CD4-positive, alpha-beta T cell (primary cell): ENCODE results near the gene LRIG1. TPM values are rescaled to one million over a fixed set of nuclear protein-coding genes. Genes with fewer than 3 reads are reported as not detected.
A peak's percentile ranks its signal among the peaks of the same experiment; 100 is the strongest.

Experiments
- ATAC-seq: fragments of 200-7000 bp; cut with Tn5 transposase; one replicate; pipeline ENCODE4 v1.10.0; 2022; ENCODE audit warnings: mild to moderate bottlenecking; ENCODE audit not compliant: poor library complexity
- CTCF ChIA-PET: fragments of 350-600 bp; sonication (Branson Sonifier 250); formaldehyde crosslinking; loops from one replicate; lab custom pipeline; 2021; ENCODE audit warnings: antibody characterized with exemption, inconsistent platforms; lab: Charles Lee
- POLR2A ChIA-PET: fragments of 350-600 bp; sonication (Branson Sonifier 250); formaldehyde crosslinking; loops from one replicate; lab custom pipeline; 2021; ENCODE audit warnings: antibody characterized with exemption, inconsistent platforms; lab: Charles Lee
- DNase-seq, 14 experiments: peaks; one replicate each; pipeline ENCODE4 v3.0.0-alpha.2; 2013 to 2020; ENCODE audit warnings: mixed read lengths in 2 of 14
- H3K27ac ChIP-seq, 2 donors: one replicate each; pipeline versions ENCODE4 v1.5.1 to v1.7.0; 2013; ENCODE audit warnings: low read length in 2 of 2, low read depth in 1 of 2, mild to moderate bottlenecking in 1 of 2
- H3K27me3 ChIP-seq, 2 experiments: 1 replicate in 1 of 2; 2 replicates in 1 of 2; pipeline versions ENCODE4 v1.6.1 to v1.7.0; 2013; ENCODE audit warnings: low read length in 2 of 2, control low read depth in 1 of 2, mild to moderate bottlenecking in 1 of 2, moderate library complexity in 1 of 2; ENCODE audit not compliant: insufficient read depth in 2 of 2, control insufficient read depth in 1 of 2
- H3K36me3 ChIP-seq: one replicate; pipeline ENCODE4 v1.6.1; 2013; ENCODE audit warnings: low read length, control low read depth; ENCODE audit not compliant: insufficient read depth
- H3K4me1 ChIP-seq: one replicate; pipeline ENCODE4 v1.6.1; 2013; ENCODE audit warnings: low read length, control low read depth; ENCODE audit not compliant: insufficient read depth
- H3K4me3 ChIP-seq: one replicate; pipeline ENCODE4 v1.5.1; 2013; ENCODE audit warnings: mild to moderate bottlenecking, low read length, moderate library complexity
- H3K9me3 ChIP-seq, 2 experiments: 1 replicate in 1 of 2; 2 replicates in 1 of 2; pipeline versions ENCODE4 v1.6.1 to v1.7.0; 2013; ENCODE audit warnings: low read length in 2 of 2, mild to moderate bottlenecking in 2 of 2, control low read depth in 1 of 2, moderate library complexity in 1 of 2; ENCODE audit not compliant: control insufficient read depth in 1 of 2, insufficient read depth in 1 of 2
- H3K27ac Mint-ChIP-seq: one replicate; pipeline ENCODE4 v1.8.0; 2020; ENCODE audit warnings: mixed read lengths
- H3K27me3 Mint-ChIP-seq: one replicate; pipeline ENCODE4 v1.8.0; 2021; ENCODE audit warnings: mixed read lengths
- H3K36me3 Mint-ChIP-seq: one replicate; pipeline ENCODE4 v1.8.0; 2021; ENCODE audit warnings: low read depth, mixed read lengths
- H3K4me1 Mint-ChIP-seq: one replicate; pipeline ENCODE4 v1.8.0; 2021; ENCODE audit warnings: low read depth, mixed read lengths
- H3K4me3 Mint-ChIP-seq: one replicate; pipeline ENCODE4 v1.8.0; 2020; ENCODE audit warnings: mild to moderate bottlenecking, mixed read lengths
- H3K9me3 Mint-ChIP-seq: one replicate; pipeline ENCODE4 v1.8.0; 2020; ENCODE audit warnings: mixed read lengths
- intact Hi-C, 2 experiments: fragments of 100-400 bp; cut with DNase I in 1 of 2; cut with micrococcal nuclease in 1 of 2; formaldehyde crosslinking; loops; one replicate each; pipeline versions ENCODE4 v1.15.1 to v1.9.0; 2023 to 2025; cut with DNase I, micrococcal nuclease
- total RNA-seq, 174 experiments: library from RNA in 2 of 174; stranded (reverse) in 2 of 174; gene quantifications; one replicate each; pipeline ENCODE4 v1.2.3 and lab custom pipeline; 2021 to 2026
- TF ChIP-seq, protein P1 (sequence below): fragments of 200-600 bp; IDR thresholded peaks from one replicate; pipeline ENCODE4 v1.8.0; 2022; ENCODE audit warnings: antibody characterized with exemption, mild to moderate bottlenecking

The LRIG1 gene
- total RNA-seq, 2 experiments from 2014 or later, result 30.1 to 33.1 TPM

DNA sequence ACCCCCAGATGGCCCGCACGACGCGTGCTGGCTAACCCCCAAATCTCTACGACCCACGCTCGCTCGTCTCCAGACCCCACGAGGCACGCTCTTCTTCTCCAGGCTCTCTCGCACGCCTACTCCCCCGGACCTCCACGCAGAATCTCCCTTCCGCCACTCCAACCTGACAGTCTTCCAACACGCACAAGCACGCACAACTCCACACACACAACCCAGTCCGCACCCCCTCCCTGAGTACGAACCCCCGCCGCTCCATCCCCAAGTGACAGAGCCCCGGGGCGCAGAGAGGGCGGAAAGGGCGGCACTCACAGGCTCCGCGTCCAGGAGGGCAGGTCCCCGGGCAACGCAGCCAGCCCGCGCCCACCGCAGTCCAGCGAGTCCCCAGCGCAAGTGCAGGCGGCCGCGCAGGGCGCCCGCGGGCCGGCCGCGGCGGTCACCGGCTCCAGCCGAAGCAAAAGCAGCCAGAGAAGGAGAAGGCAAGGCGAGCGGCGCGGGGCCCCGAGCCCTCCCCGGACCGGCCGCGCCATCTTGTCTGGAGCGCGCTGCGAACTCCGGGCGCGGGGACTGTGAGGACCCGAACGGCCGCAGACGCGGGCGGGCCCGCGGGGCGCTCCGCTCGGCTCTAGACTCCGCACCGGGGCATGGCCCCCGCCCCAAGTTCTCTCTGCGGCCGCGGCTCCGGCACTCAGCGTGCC lies 794 bp downstream of the LRIG1 start:
- H3K9me3 Mint-ChIP-seq, result no peaks in the 10 kb centered on the region
- H3K4me1 Mint-ChIP-seq, result peaks cover 77% of the 10 kb centered on the region
- intact Hi-C loops, result loop anchor here (5.0 to 10.0 kb wide), 6 partner anchors 38 to 497 kb away; partner anchors contain the start of genes KBTBD8 (in 1 of the 2) and SLC25A26 (in 1 of the 2)
- ChIA-PET CTCF (interaction anchor here (1.9 kb wide), 1 partner anchor 19 kb away, joined by 4 read pairs; no protein-coding TSS in a partner anchor), POLR2A (interaction anchor here (0.5 to 2.7 kb wide), 4 partner anchors 9 to 197 kb away, joined by 3 to 19 read pairs (median 3); no protein-coding TSS in a partner anchor)
- DNase-seq (peak in 9 of 14 experiments; percentile 13 to 62 (median 33)), ATAC-seq (no peak)
- no peaks in the 10 kb centered on the region for H3K27me3 Mint-ChIP-seq
- TF ChIP-seq, protein P1, sequence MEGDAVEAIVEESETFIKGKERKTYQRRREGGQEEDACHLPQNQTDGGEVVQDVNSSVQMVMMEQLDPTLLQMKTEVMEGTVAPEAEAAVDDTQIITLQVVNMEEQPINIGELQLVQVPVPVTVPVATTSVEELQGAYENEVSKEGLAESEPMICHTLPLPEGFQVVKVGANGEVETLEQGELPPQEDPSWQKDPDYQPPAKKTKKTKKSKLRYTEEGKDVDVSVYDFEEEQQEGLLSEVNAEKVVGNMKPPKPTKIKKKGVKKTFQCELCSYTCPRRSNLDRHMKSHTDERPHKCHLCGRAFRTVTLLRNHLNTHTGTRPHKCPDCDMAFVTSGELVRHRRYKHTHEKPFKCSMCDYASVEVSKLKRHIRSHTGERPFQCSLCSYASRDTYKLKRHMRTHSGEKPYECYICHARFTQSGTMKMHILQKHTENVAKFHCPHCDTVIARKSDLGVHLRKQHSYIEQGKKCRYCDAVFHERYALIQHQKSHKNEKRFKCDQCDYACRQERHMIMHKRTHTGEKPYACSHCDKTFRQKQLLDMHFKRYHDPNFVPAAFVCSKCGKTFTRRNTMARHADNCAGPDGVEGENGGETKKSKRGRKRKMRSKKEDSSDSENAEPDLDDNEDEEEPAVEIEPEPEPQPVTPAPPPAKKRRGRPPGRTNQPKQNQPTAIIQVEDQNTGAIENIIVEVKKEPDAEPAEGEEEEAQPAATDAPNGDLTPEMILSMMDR, result no peak
- Histone ChIP-seq H3K36me3 (no peaks in the 10 kb centered on the region), H3K4me3 (peak overlapping the region; percentile 79), H3K9me3 (no peaks in the 10 kb centered on the region), H3K27ac (peak overlapping the region in 1 of 2 donors; percentile 11), H3K4me1 (peaks cover 48% of the 10 kb centered on the region), H3K27me3 (no peaks in the 10 kb centered on the region)
- H3K4me3 Mint-ChIP-seq, result peak overlapping the region; percentile 97
- H3K27ac Mint-ChIP-seq, result peak overlapping the region; percentile 50
- H3K36me3 Mint-ChIP-seq, result peaks cover 11% of the 10 kb centered on the region

DNA sequence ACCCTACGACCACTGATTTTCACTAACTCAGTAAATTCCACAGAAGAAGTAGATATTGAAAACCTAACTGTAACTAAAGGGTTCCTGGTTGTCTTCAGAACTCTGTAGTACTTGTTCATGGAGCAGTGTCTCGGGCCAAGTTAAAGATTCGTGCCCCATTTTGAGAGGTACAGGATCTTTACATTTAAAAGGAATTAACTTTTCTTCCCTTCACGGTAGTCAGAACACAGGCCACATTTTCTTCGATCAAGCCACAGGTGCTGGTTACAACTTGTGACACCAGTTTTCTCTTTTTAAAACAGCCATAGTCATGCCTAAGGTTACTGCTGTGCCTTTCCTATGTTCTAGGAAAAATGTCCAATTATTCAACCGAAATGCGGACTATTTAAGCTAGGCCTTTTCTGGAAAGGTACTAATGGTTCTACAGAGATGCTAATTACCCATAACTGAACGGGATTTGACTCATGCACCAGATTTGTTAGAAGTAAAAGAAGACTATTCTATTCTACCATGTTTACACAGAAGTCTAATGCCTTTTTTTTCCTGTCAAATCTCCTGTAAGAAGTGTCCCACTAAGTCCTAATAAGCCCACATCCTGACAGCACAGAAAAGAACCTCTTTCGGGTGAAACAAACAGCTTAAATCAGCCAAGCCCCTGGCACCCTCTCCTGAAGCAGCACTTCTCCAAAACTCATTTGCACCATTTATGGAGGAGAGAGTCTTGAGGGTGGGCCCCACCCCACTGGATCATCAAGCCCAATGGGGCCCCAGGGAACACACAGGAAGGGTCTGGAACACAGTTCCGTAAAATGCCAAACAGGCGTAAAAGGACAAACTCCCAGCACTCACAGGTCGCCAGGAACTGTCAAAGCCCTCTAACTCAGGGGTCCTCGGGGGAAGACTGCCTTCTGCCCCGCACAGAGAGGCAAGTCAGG lies 1.9 kb downstream of the LRIG1 start:
- H3K9me3 ChIP-seq, result no peaks in the 10 kb centered on the region
- peaks cover 11% of the 10 kb centered on the region for H3K36me3 Mint-ChIP-seq
- no peaks in the 10 kb centered on the region for H3K9me3 Mint-ChIP-seq
- H3K27ac ChIP-seq, result no peak overlapping the region
- H3K4me3 ChIP-seq, result peak overlapping the region; percentile 79
- peak overlapping the region; percentile 50 for H3K27ac Mint-ChIP-seq
- ATAC-seq (no peak), DNase-seq (peak in 1 of 14 experiments; percentile 14)
- no peaks in the 10 kb centered on the region for H3K27me3 ChIP-seq
- peaks cover 88% of the 10 kb centered on the region for H3K4me1 Mint-ChIP-seq
- no peaks in the 10 kb centered on the region for H3K27me3 Mint-ChIP-seq
- peaks cover 53% of the 10 kb centered on the region for H3K4me1 ChIP-seq
- TF ChIP-seq, protein P1, result no peak
- H3K36me3 ChIP-seq, result no peaks in the 10 kb centered on the region
- ChIA-PET CTCF (no interaction called here), POLR2A (interaction anchor here (0.5 to 2.7 kb wide), 4 partner anchors 8 to 196 kb away, joined by 3 to 19 read pairs (median 4); no protein-coding TSS in a partner anchor)
- intact Hi-C loops, result loop anchor here in 1 of 2 experiments (10.0 kb wide), 1 partner anchor 194 kb away; no protein-coding TSS in a partner anchor
- H3K4me3 Mint-ChIP-seq, result peak overlapping the region; percentile 97
